NCI-H2171 treated with DMSO at 0.1 percent for 48 hours (cell line): ENCODE results near the gene GNAI3.
"Not testable (repeated sequence)": the region's sequence is repeated elsewhere in the genome, so short reads cannot be mapped to it uniquely, and the experiment has no call there.

Source experiments
- DNase-seq: peaks from one replicate; lab custom pipeline; 2025; lab: John Stamatoyannopoulos, UW

Gene GNAI3

DNA sequence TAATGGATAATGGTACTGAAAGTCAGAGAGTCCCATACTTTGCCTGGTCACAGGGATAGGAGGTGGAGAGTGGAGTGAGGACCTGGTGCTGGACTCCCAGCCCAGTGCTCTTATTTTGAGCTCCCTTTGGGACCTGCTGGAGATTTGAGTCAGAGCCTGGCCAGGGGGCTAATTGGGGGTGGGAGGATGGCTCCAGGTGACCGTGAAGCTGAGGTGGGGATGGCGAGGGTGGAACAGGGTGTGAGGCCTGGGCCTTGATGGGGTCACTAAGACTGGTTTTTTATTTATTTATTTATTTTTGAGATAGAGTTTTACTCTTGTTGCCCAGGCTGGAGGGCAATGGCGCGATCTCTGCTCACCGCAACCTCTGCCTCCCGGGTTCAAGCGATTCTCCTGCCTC is 89.0 kb downstream of the GNAI3 start:
- DNase-seq, result no peak

DNA sequence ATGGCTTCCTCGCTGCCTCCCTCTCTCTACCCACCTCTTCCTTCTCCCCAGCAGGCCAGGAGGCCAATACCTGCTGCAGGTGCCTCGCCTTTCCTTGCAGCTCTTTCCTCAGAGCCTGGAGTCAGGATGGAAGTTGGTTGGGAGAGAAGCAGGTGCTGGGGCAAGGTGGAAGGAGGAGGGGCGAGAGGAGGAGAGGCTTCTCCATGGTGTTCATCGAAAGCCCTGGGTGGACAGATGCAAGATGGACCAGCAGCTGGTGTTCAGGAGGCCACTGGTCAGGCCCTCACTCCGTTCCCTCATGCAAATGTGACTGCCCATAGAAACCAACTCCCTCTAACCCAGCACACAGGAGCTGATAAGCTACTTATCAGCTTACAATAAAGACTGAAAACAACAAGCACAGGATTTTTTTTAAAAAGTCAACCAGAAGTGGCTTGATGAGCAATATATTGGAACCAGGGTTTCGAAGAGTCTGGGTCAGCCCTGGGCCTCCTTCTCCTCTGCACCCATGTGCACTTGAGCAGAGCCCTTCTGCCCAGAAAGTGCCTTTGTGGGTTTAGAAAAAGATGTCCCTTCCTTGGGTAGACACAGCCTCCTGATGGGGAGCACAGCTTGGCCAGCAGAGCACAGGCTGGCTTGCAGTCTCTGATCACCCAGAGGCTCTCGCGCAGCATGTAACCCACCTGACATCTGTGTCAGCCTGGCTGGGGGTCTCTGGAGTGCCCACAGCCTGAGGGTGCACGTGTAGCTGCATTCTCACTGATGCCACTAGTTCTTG is 90.8 kb downstream of the GNAI3 start:
- no peak for DNase-seq

- no peak for DNase-seq
Measured at GRCh38 chr1:109639841-109640184, 91.4 kb downstream of the GNAI3 start.

DNA sequence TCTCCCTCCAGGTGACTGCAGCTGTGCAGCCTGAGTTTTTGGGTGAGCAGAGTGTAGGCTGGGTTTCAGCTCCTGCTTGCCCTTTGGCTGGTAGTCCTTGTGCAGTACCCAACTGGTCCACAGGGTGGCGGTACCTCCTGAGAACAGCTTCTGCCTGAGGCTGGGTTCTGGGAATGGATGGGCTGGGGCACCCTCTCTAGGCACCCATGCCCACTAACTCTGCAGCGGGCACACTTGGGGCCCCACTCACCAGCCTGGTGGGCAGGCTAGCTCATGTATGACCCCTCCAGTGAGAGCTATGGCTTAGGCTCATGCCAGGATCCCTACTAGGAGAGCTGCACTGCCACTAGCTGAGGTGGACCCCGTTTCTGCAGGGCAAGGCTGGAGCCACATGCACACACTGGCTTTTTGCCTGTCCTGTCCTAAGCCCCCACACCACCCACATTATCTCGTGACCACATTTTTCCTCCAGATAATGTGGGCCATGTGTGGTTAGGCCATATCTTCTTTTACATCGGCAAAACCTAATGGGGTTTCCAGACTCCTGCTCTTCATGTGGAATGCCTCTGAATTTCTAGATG is 92.0 kb downstream of the GNAI3 start:
- peak; percentile 58 for DNase-seq

DNA sequence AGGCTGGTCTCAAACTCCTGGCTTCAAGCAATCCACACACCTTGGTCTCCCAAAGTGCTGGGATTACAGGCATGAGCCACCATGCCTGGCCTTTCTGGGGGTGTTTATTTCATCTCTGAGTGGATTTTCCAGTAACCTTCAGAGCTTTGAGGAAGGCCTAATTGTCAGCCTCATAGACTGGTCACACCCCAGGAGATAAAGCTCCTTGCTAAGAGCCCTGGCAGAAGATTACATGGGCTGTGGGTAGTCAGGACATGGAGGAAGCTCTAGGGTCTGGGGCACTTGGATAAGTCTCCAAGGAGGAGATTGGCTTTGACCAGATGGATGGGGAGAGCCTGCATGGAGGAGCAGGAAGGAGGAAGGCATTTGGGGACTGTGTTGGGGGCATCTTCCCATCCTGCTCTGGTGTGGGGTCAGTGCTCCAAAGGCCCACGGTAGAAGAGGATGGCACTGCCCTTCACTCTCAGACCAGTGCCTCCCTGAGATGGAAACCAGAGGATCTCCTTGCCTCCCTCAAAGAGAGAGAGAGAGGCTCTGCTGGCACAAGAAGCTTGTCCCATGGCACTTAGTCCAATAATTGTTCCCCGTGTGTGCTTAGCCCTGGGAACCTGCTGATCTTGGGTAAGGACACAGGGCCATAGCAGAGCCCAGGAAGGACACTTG is 92.8 kb downstream of the GNAI3 start:
- no peak for DNase-seq

DNA sequence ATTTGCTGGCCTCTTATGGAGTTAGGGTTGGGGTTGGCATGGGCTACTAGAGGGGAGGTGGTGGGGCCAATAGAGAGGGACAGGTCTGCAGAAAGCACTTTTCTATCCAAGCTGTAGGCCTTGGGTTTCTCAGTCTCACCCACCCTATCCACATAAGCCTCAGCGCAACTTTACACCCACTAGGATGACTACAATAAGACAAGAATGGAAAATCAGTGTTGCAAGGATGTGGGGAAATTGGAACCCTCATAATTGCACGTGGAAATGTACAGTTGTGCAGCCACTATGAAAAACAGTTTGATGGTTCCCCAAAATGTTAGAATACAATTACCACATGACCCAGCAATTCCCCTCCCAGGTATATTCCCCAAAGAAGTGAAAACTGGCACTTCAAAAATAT is 93.4 kb downstream of the GNAI3 start:
- DNase-seq, result no peak

DNA sequence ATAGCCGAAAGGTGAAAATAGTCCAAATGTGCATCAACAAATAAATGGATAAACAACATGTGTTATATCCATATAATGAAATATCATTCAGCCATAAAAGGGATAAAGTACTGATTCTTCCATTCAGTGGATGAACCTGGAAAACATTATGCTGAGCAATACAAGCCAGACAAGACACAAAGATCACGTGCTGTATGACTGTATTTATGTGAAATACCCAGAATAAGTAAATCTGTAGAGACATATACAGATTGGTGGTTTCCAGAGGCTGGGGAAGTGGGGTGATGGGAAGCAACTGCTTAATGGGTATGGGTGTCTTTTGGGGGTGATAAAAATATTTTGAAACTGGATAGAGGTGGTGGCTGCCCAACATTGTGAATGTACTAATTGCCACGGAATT is 94.2 kb downstream of the GNAI3 start:
- no peak for DNase-seq

GRCh38 chr1:109643385-109644230 is 95.2 kb downstream of the GNAI3 start:
- no peak for DNase-seq

DNA sequence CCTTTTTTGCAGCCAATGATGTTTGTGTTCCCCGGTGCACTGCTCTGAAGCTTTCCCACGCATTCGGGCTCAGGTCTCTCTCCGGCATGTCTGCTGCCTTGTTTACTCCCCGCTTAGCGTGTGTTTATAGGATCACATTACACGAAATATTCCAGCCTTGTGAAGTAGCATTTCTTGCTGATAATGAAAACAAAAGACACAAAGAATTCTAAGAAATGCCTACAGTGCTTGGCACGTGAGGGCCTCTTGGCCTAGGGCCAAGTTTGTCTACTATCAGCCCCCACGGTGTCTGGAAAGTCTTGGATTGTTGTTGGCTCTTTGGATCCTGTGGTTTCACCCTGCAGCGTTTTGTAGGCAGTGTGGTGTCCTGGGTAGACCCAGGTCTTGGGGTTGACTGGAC is 96.3 kb downstream of the GNAI3 start:
- DNase-seq, result no peak

DNA sequence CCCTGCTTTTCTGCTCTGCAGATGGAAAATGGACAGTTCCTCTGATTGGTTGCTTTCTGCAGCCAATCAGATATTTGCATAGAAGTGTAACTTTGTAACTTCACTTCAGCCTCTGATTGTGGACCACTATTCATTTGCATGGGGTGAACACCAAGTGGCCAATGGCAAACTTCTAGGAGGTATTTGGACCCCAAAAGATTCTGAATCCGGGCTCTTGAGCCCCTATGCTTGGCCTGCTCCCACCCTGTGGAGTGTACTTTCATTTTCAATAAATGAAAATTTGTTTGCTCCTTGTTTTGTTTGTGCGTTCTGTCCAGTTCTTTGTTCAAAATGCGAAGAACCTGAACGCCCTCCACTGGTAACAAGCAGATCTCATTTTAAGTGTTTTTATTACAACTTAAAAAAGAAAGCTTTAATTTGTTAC is 101.1 kb downstream of the GNAI3 start:
- DNase-seq, result peak; percentile 36

DNA sequence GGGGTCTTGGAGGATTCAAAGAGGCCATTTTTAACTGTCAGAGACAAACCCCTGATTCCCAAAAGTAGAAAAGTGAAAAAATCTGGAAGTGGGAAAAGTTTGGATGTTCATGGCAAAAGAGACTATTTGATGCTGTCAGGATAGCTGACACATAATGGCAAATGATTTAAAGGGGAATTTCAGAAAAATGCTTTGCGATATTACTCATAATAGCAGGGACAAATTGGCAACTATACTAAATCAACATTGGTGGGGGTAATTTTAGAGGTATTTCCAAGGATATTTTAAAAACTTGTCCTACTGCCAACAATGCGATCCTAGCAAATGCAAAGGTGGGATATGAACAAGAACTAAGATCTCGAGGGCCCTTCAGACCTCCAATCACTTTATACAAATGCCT is 102.2 kb downstream of the GNAI3 start:
- DNase-seq, result no peak

DNA sequence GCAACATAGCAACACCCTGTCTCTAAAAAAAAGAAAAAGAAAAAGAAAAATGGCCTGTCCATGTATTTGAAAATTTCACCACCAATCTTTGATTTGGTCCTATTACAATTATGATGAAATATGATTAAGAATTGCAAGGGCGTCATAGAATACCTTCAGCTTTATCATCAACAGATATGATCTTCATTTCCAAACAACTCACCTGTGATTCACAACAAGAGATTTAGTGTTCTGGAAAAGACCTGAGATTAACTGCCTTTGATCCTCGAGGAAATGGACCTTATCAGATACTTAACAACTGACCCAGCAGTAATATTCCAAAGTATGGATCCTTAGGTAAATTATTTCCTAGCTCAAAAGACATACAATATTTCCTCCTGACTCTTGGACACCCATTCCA is 104.0 kb downstream of the GNAI3 start:
- DNase-seq, result no peak

- DNase-seq, result no peak
Measured at GRCh38 chr1:109653306-109653705, 104.9 kb downstream of the GNAI3 start.

- DNase-seq, result no peak
Measured at GRCh38 chr1:109654519-109654918, 106.1 kb downstream of the GNAI3 start.

GRCh38 chr1:109655615-109656519 is 107.5 kb downstream of the GNAI3 start, which contains the start of gene GSTM4:
Gene GSTM4 (plus strand): TSS chr1:109656099. CDS start chr1:109656390, 291 bp downstream.
- DNase-seq, result no peak

DNA sequence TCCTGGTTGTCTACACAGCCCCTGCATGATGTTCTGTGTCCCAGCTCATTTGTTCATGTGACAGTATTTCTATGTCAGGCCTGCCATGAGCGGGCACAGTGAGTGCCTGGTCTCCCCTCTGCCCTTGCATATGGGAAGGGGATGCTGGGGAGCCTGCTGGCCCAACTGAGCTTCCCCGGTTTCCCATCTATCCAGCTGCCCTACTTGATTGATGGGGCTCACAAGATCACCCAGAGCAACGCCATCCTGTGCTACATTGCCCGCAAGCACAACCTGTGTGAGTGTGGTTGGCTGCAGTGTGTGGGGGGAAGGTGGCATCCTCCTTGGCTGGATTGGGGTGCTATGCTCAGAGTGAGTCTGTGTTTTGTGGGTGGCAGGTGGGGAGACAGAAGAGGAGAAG is 109.0 kb downstream of the GNAI3 start:
- DNase-seq, result no peak

- DNase-seq, result no peak
Measured at GRCh38 chr1:109657970-109658369, 109.6 kb downstream of the GNAI3 start.

- no peak for DNase-seq
Measured at GRCh38 chr1:109658533-109659042, 110.2 kb downstream of the GNAI3 start.

DNA sequence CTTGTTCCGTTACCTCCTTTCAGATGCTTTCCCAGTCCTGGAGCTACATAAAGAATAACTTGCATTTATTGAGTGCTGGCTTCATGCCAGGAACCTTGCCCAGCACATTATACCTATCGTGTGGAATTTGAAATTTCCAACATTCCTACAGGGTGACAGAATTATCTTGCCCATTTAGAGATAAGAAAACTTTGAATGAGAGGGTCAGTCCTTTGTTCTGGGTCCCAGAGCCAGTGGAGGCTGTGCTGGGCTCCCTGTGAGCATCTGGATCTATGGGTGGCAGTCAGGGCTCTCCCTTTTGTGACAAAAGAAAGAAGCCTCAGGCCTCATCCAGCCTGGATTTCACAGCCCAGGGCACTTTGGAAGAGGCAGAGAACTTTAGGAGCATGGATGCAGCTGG is 110.7 kb downstream of the GNAI3 start:
- DNase-seq, result no peak

DNA sequence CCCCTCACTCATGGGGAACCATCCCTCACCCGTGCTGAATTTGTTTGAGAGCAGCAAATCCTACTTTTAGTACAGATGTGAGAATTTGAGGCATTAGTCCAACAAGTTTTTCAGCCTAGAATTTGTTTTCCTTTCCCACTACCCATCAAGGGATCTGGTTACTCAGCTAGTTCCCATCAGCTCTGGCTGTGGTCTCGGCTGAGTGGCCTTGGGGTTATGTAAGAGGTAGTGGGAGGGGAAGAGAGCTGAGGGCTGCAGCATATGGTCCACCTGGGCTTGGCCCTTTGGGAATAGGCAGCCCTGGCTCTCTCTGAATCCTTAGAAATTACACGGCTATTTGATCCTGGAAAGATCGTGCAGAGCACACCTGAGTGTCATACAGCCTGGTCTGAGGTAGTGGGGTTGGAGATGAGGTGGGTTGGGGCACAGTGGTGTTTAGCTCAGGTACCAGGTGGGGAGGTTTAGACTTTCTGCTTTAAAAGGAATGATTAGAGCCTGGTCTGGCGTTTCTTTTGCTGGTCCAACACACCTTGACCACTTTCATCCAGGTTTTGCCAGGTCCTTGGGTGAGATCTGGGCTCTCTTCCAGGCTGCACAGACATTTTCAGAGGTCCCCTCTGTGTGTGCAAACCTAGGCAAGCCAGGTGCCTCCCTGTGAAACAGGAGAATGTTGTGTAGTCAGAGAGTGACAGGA is 111.7 kb downstream of the GNAI3 start:
- DNase-seq, result peak; percentile 98

GRCh38 chr1:109660691-109661026 is 112.2 kb downstream of the GNAI3 start:
- not testable (repeated sequence) for DNase-seq
